Kidney (tissue), 14 donors: ENCODE results near the gene RGS6. TPM values are rescaled to one million over a fixed set of nuclear protein-coding genes. Genes with fewer than 3 reads are reported as not detected.

Experiments
- DNase-seq, 5 donors: peaks; one replicate each; pipeline ENCODE4 v3.0.0-alpha.2; 2013 to 2020
- FAIRE-seq: peaks from 2 replicates; lab custom pipeline; 2012; peaks lifted over from hg19 to GRCh38; lab: Jason Lieb, UNC
- H3K27ac ChIP-seq, 2 donors: one replicate each; pipeline ENCODE4 v1.7.0; 2013; ENCODE audit warnings: low read depth in 2 of 2, low read length in 2 of 2, inconsistent platforms in 1 of 2
- H3K27me3 ChIP-seq: one replicate; pipeline ENCODE4 v1.7.1; 2013; ENCODE audit warnings: low read length, inconsistent platforms; ENCODE audit not compliant: control insufficient read depth, insufficient read depth
- H3K36me3 ChIP-seq, 3 donors: one replicate each; pipeline versions ENCODE4 v1.7.0 to v1.7.1; 2013; ENCODE audit warnings: low read length in 3 of 3, control low read depth in 1 of 3, inconsistent platforms in 1 of 3; ENCODE audit not compliant: insufficient read depth in 3 of 3, control insufficient read depth in 2 of 3
- H3K4me1 ChIP-seq, 3 donors: one replicate each; pipeline versions ENCODE4 v1.7.0 to v1.7.1; 2013; ENCODE audit warnings: low read length in 3 of 3, inconsistent platforms in 1 of 3, low read depth in 1 of 3; ENCODE audit not compliant: control insufficient read depth in 2 of 3, insufficient read depth in 2 of 3
- H3K4me3 ChIP-seq, 3 donors: one replicate each; pipeline versions ENCODE4 v1.7.0 to v1.8.1; 2013; ENCODE audit warnings: low read length in 3 of 3, control low read depth in 1 of 3, inconsistent platforms in 1 of 3
- H3K9ac ChIP-seq, 3 donors: one replicate each; pipeline versions ENCODE4 v1.7.0 to v1.7.1; 2013; ENCODE audit warnings: low read length in 3 of 3, control low read depth in 1 of 3, inconsistent platforms in 1 of 3
- H3K9me3 ChIP-seq, 3 donors: one replicate each; pipeline versions ENCODE4 v1.7.0 to v1.7.1; 2013; ENCODE audit warnings: low read length in 3 of 3, control low read depth in 1 of 3, inconsistent platforms in 1 of 3; ENCODE audit not compliant: control insufficient read depth in 2 of 3, insufficient read depth in 1 of 3
- intact Hi-C: fragments of 100-400 bp; cut with DNase I; formaldehyde crosslinking; loops from one replicate; pipeline ENCODE4 v1.11.1; 2022
- polyA plus RNA-seq: library from polyadenylated mRNA; stranded (reverse); fragments of 350-450 nt; fragmentation: Illumina TruSeq; extraction: RNeasy Lipid Tissue Mini Kit (QIAGEN cat#74804); gene quantifications from one replicate; pipeline ENCODE4 v1.2.3, GENCODE V29; 2014; ENCODE audit warnings: low read depth, low replicate concordance; ENCODE audit not compliant: insufficient read depth
- total RNA-seq: library from RNA; stranded (reverse); fragmentation: NEBNext Ultra II Directional; extraction: Animal tissue kit (Norgen Biotek cat#: 25700); gene quantifications from one replicate; pipeline ENCODE4 v1.2.1, GENCODE V29; 2021
- TF ChIP-seq, protein P1 (sequence below): IDR thresholded peaks from 3 replicates; pipeline ENCODE4 v1.5.1; 2012; ENCODE audit warnings: mild to moderate bottlenecking, moderate library complexity, borderline replicate concordance; ENCODE audit not compliant: insufficient read depth; ENCODE audit errors: extremely low read depth
- donor health status: control.
- donor health status: control.
- donor health status: control.
- donor health status: control.
- donor health status: control.
- donor health status: DM: yes; HTN: yes; CAD: no.
- donor health status: Normal renal cell carcinoma (clear cell type).

Gene RGS6
- total and polyA plus RNA-seq, 2 donors from 2014 or later, result 1.1 to 1.4 TPM

DNA sequence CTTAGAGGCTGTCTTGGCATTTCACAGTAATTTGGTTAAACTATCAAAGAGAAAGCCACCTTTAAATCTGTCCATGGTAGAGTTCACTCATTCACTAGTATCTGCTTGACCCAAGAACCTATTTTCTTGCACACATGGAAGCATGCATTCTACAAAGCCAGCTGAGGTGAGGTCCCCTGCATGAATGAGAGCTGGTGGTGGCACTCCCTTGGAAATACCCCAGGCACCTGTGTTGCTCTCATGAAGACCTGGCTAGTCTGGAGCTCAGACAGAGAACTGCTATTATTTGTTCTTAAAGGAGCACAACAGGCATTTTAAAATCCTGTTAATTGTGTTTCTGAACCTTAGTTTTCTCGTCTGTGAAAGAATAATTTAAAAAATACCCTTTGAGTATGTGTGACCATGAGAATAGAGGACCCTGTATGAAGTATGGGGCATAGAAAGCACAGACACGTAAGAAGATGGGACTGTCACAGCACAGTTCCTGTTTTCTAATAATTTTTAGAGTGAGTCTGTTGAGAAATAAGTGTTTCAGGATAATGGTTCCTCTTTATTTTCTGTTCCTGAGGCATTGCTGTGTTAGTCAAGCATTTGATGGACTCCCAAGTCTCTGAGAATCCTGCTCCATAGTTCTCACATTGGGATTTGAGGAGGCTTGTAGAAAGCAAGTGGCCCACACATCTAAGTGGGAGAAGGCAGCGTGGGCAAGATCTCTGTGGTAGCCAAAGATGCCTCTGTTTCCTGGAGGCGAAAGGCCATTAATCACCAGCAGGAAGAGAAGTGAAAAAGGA is 10.9 kb downstream of the RGS6 start:
- no peak overlapping the region for H3K4me3 ChIP-seq

DNA sequence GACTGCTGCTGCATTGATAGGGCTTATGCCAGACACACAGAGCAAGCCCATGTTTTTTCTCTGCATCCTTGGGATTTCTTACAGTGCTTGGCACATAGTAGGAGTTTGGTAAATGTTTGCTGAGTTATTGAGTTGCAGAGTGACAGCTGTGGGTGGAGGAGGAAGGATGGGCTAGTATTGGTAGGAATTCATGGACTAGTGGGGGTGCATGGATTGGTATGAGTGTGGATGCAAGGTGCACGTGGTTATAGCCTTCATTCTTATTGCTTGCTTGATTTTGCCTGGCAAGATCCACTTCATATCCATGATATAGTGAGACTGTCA is 11.4 kb downstream of the RGS6 start:
- TF ChIP-seq, protein P1, sequence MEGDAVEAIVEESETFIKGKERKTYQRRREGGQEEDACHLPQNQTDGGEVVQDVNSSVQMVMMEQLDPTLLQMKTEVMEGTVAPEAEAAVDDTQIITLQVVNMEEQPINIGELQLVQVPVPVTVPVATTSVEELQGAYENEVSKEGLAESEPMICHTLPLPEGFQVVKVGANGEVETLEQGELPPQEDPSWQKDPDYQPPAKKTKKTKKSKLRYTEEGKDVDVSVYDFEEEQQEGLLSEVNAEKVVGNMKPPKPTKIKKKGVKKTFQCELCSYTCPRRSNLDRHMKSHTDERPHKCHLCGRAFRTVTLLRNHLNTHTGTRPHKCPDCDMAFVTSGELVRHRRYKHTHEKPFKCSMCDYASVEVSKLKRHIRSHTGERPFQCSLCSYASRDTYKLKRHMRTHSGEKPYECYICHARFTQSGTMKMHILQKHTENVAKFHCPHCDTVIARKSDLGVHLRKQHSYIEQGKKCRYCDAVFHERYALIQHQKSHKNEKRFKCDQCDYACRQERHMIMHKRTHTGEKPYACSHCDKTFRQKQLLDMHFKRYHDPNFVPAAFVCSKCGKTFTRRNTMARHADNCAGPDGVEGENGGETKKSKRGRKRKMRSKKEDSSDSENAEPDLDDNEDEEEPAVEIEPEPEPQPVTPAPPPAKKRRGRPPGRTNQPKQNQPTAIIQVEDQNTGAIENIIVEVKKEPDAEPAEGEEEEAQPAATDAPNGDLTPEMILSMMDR, result no peak
- no peaks in the 10 kb centered on the region for H3K4me1 ChIP-seq
- intact Hi-C loops, result no loop called here
- no peak overlapping the region for H3K27ac ChIP-seq
- FAIRE-seq, result no peak
- peaks cover 0 to 8% (median 0%) of the 10 kb centered on the region in 3 donors for H3K9me3 ChIP-seq
- H3K27me3 ChIP-seq, result no peaks in the 10 kb centered on the region
- no peak for DNase-seq
- no peak overlapping the region for H3K4me3 ChIP-seq
- no peak overlapping the region for H3K9ac ChIP-seq
- H3K36me3 ChIP-seq, result no peaks in the 10 kb centered on the region

More for the DNA sequence above, 10.9 kb downstream of the RGS6 start:
- no peaks in the 10 kb centered on the region for H3K36me3 ChIP-seq
- intact Hi-C loops, result no loop called here
- no peak overlapping the region for H3K9ac ChIP-seq
- H3K27me3 ChIP-seq, result no peaks in the 10 kb centered on the region
- H3K9me3 ChIP-seq, result peaks cover 0 to 8% (median 0%) of the 10 kb centered on the region in 3 donors
- no peaks in the 10 kb centered on the region for H3K4me1 ChIP-seq
- FAIRE-seq, result no peak
- no peak for DNase-seq
- H3K27ac ChIP-seq, result no peak overlapping the region
- TF ChIP-seq, protein P1, result no peak

GRCh38 chr14:71947947-71948500 is 15.8 kb downstream of the RGS6 start:
- no peaks in the 10 kb centered on the region for H3K27me3 ChIP-seq
- no peaks in the 10 kb centered on the region for H3K9me3 ChIP-seq
- FAIRE-seq, result no peak
- H3K27ac ChIP-seq, result no peak overlapping the region
- no peak for DNase-seq
- TF ChIP-seq, protein P1, result no peak
- H3K4me3 ChIP-seq, result no peak overlapping the region
- H3K4me1 ChIP-seq, result no peaks in the 10 kb centered on the region
- H3K9ac ChIP-seq, result no peak overlapping the region
- intact Hi-C loops, result no loop called here
- no peaks in the 10 kb centered on the region for H3K36me3 ChIP-seq
